G401.6 (cell line): ENCODE measurements around the gene SLC35E1.
"Not testable (repeated sequence)": the region's sequence is repeated elsewhere in the genome, so short reads cannot be mapped to it uniquely, and the experiment has no call there.

Experiments
- FAIRE-seq: peaks from 2 replicates; lab custom pipeline; 2012; peaks lifted over from hg19 to GRCh38; lab: Jason Lieb, UNC

Gene SLC35E1

GRCh38 chr19:16522559-16523377, 49.4 kb downstream of the SLC35E1 start:
- FAIRE-seq = no peak

- no peak for FAIRE-seq
Measured at GRCh38 chr19:16521715-16522289, 50.4 kb downstream of the SLC35E1 start.

- no peak for FAIRE-seq
Measured at GRCh38 chr19:16520986-16521624, 51.1 kb downstream of the SLC35E1 start.

GRCh38 chr19:16520074-16520973, 51.9 kb downstream of the SLC35E1 start:
- FAIRE-seq = no peak

- no peak for FAIRE-seq
Measured at GRCh38 chr19:16519230-16519687, 53.0 kb downstream of the SLC35E1 start.

- no peak for FAIRE-seq
Measured at GRCh38 chr19:16518483-16519229, 53.6 kb downstream of the SLC35E1 start.

GRCh38 chr19:16518061-16518460, 54.2 kb downstream of the SLC35E1 start:
- FAIRE-seq = no peak

- no peak for FAIRE-seq
Measured at GRCh38 chr19:16516923-16517610, 55.1 kb downstream of the SLC35E1 start.

GRCh38 chr19:16516381-16516780, 55.8 kb downstream of the SLC35E1 start:
- FAIRE-seq = no peak

- FAIRE-seq = no peak
Measured at GRCh38 chr19:16514383-16515019, 57.7 kb downstream of the SLC35E1 start.

GRCh38 chr19:16512611-16513010, 59.6 kb downstream of the SLC35E1 start:
- FAIRE-seq = not testable (repeated sequence)

GRCh38 chr19:16509141-16510061, 62.8 kb downstream of the SLC35E1 start:
- FAIRE-seq = no peak

GRCh38 chr19:16508546-16508945, 63.7 kb downstream of the SLC35E1 start:
- no peak for FAIRE-seq

GRCh38 chr19:16506961-16507360, 65.3 kb downstream of the SLC35E1 start:
- no peak for FAIRE-seq

- not testable (repeated sequence) for FAIRE-seq
Measured at GRCh38 chr19:16506161-16506560, 66.1 kb downstream of the SLC35E1 start.

GRCh38 chr19:16504271-16504670, 67.9 kb downstream of the SLC35E1 start:
- no peak for FAIRE-seq
